Activated CD8-positive, alpha-beta T cell treated with anti-CD3 and anti-CD28 coated beads for 36 hours (primary cell): ENCODE data around the gene UPK3B. TPM values are rescaled to one million over a fixed set of nuclear protein-coding genes. Genes with fewer than 3 reads are reported as not detected.
A peak's percentile ranks its signal among the peaks of the same experiment; 100 is the strongest.
"Not testable (repeated sequence)": the region's sequence is repeated elsewhere in the genome, so short reads cannot be mapped to it uniquely, and the experiment has no call there.

Experiments
- ATAC-seq: fragments of 200-7000 bp; cut with Tn5 transposase; one replicate; pipeline ENCODE4 v1.10.0; 2021; ENCODE audit warnings: mild to moderate bottlenecking, moderate library complexity
- CTCF ChIA-PET: fragments of 350-600 bp; sonication (Branson Sonifier 250); formaldehyde crosslinking; loops from one replicate; lab custom pipeline; 2021; ENCODE audit warnings: antibody characterized with exemption; lab: Charles Lee
- POLR2A ChIA-PET: fragments of 350-600 bp; sonication (Branson Sonifier 250); formaldehyde crosslinking; loops from one replicate; lab custom pipeline; 2021; ENCODE audit warnings: antibody characterized with exemption; lab: Charles Lee
- DNase-seq: peaks from one replicate; pipeline ENCODE4 v3.0.0-alpha.2; 2020
- H3K27ac Mint-ChIP-seq: one replicate; pipeline ENCODE4 v1.8.0; 2021; ENCODE audit warnings: mild to moderate bottlenecking, mixed read lengths
- H3K27me3 Mint-ChIP-seq: one replicate; pipeline ENCODE4 v1.8.0; 2021; ENCODE audit warnings: mixed read lengths
- H3K36me3 Mint-ChIP-seq: one replicate; pipeline ENCODE4 v1.8.0; 2021; ENCODE audit warnings: low read depth, mixed read lengths
- H3K4me1 Mint-ChIP-seq: one replicate; pipeline ENCODE4 v1.8.0; 2021; ENCODE audit warnings: low read depth, mixed read lengths
- H3K4me3 Mint-ChIP-seq: one replicate; pipeline ENCODE4 v1.8.0; 2021; ENCODE audit warnings: mild to moderate bottlenecking, moderate library complexity, mixed read lengths
- H3K9me3 Mint-ChIP-seq: one replicate; pipeline ENCODE4 v1.8.0; 2021; ENCODE audit warnings: mixed read lengths
- intact Hi-C: fragments of 100-400 bp; cut with micrococcal nuclease; formaldehyde crosslinking; loops from one replicate; pipeline ENCODE4 v1.10.0; 2022
- total RNA-seq, 2 experiments: library from RNA; stranded (reverse); gene quantifications; one replicate each; pipeline ENCODE4 v1.2.3, GENCODE V29; 2021
- TF ChIP-seq, protein P1 (sequence below): fragments of 200-600 bp; IDR thresholded peaks from one replicate; pipeline ENCODE4 v1.8.0; 2022; ENCODE audit warnings: antibody characterized with exemption, mild to moderate bottlenecking

UPK3B gene
- under 1 TPM in 1 of 2 experiments, not detected in 1; 0.40 TPM for total RNA-seq

GRCh38 chr7:76509931-76510877 is at the start of gene UPK3B:
Gene UPK3B, plus strand, starts transcription at chr7:76510552. Its CDS starts 101 bp downstream, at chr7:76510653.
- Mint-ChIP-seq H3K36me3 (peaks cover 2% of the 10 kb centered on the region), H3K4me1 (no peaks in the 10 kb centered on the region), H3K27ac (no peak within 1 kb of the TSS), H3K27me3 (no peaks in the 10 kb centered on the region), H3K4me3 (no peak within 1 kb of the TSS), H3K9me3 (no peaks in the 10 kb centered on the region)
- DNase-seq (no peak), ATAC-seq (peak; percentile 58)
- ChIA-PET CTCF (no interaction called here), POLR2A (no interaction called here)
- TF ChIP-seq, protein P1, sequence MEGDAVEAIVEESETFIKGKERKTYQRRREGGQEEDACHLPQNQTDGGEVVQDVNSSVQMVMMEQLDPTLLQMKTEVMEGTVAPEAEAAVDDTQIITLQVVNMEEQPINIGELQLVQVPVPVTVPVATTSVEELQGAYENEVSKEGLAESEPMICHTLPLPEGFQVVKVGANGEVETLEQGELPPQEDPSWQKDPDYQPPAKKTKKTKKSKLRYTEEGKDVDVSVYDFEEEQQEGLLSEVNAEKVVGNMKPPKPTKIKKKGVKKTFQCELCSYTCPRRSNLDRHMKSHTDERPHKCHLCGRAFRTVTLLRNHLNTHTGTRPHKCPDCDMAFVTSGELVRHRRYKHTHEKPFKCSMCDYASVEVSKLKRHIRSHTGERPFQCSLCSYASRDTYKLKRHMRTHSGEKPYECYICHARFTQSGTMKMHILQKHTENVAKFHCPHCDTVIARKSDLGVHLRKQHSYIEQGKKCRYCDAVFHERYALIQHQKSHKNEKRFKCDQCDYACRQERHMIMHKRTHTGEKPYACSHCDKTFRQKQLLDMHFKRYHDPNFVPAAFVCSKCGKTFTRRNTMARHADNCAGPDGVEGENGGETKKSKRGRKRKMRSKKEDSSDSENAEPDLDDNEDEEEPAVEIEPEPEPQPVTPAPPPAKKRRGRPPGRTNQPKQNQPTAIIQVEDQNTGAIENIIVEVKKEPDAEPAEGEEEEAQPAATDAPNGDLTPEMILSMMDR = no peak
- intact Hi-C loops = no loop called here

GRCh38 chr7:76460767-76461166 is 49.6 kb upstream of the UPK3B start:
- DNase-seq, H3K9me3 Mint-ChIP-seq, POLR2A ChIA-PET, H3K27me3 Mint-ChIP-seq, H3K4me1 Mint-ChIP-seq, ATAC-seq, H3K27ac Mint-ChIP-seq, H3K36me3 Mint-ChIP-seq, intact Hi-C loops, CTCF ChIA-PET, H3K4me3 Mint-ChIP-seq: not testable (repeated sequence)

- POLR2A ChIA-PET, H3K27ac Mint-ChIP-seq, H3K27me3 Mint-ChIP-seq, H3K9me3 Mint-ChIP-seq, H3K36me3 Mint-ChIP-seq, intact Hi-C loops, H3K4me1 Mint-ChIP-seq, CTCF ChIA-PET: not testable (repeated sequence)
- DNase-seq (peak; percentile 39), ATAC-seq (peak; percentile 99)
- peak within 1 kb of the TSS; percentile 42 for H3K4me3 Mint-ChIP-seq
Observed at GRCh38 chr7:76461464-76462101, 48.8 kb upstream of the UPK3B start, which contains the start of gene DTX2. Gene DTX2, plus strand, starts transcription at chr7:76461709. Its CDS starts 18,801 bp downstream, at chr7:76480510.

GRCh38 chr7:76462271-76462882 is 48.0 kb upstream of the UPK3B start:
- CTCF ChIA-PET, H3K4me3 Mint-ChIP-seq, H3K4me1 Mint-ChIP-seq, H3K36me3 Mint-ChIP-seq, intact Hi-C loops, ATAC-seq, H3K27ac Mint-ChIP-seq, H3K27me3 Mint-ChIP-seq, DNase-seq, H3K9me3 Mint-ChIP-seq, POLR2A ChIA-PET: not testable (repeated sequence)

DNA sequence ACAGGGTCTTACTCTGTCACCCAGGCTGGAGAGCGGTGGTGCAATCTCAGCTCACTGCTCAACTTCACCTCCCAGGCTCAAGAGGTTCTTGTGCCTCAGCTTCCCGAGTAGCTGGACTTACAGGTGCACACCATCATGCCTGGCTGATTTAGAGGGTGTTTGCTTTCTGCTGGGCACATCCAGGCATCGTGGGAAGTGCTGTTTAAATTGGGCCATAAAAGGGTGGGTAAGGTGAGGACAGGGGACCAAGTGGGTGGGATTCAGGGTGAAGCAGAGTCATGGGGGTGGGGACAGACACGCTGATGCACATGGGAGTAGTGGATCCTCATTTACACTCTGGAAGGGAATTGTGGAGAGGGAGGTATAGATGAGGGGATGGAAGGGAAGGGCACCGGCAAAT is 45.4 kb upstream of the UPK3B start:
- POLR2A ChIA-PET, H3K4me1 Mint-ChIP-seq, H3K9me3 Mint-ChIP-seq, DNase-seq, intact Hi-C loops, H3K4me3 Mint-ChIP-seq, H3K36me3 Mint-ChIP-seq, H3K27me3 Mint-ChIP-seq, ATAC-seq, H3K27ac Mint-ChIP-seq, CTCF ChIA-PET: not testable (repeated sequence)

DNA sequence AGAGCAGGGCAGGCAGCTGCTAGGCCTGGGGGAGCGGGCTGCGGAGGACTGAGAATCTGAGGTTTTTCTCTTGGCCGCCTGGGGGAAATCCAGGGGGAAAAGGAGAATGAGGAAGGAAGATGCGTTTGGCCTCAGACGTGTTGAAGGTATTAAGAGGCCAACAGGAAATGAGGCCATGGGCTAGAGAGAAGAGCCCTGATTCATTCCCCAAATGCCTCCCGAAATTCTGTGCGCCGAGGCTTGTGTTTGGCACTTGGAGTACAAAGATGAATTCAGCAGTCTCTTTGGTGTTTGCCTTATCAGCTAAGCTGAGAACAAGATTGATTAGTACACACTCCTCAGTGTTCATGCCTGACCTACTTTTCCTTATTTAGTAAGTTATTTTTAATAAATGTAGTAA is 44.4 kb upstream of the UPK3B start:
- H3K27me3 Mint-ChIP-seq, ATAC-seq, H3K9me3 Mint-ChIP-seq, CTCF ChIA-PET, H3K27ac Mint-ChIP-seq, POLR2A ChIA-PET, intact Hi-C loops, DNase-seq, H3K4me3 Mint-ChIP-seq, H3K4me1 Mint-ChIP-seq, H3K36me3 Mint-ChIP-seq: not testable (repeated sequence)

DNA sequence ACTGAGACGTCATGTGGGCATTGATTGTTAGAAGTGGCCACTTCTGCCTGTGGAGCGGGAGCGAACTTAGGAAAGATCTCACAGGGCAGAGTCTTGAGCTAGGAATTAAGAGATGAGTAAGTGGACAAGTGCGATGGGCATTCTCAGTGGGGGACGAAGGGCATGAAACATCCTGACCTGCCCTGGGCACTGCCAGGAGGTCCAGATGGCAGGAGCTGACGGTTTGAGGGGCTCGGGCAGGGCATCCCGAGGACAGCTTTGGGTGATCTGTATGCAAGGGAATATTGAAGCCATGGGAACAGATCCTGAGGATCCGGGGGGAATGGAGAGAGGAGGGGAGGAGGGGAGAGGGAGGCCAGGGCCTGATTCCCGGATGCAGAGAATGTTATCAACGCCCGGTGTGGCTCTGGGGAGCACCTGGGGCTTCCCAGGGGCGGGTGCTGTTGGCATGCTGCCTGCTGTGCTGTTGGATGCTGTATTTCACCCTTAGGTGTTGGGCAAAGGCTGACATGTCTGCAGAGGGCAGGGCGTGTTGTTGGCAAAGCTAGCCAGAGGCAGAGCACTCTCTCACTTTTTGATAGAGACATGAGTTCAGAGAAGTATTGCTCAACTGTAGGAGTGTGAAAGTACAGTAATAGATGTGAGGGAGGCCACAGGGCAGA is 42.5 kb upstream of the UPK3B start:
- H3K4me3 Mint-ChIP-seq, H3K27me3 Mint-ChIP-seq, H3K9me3 Mint-ChIP-seq, H3K4me1 Mint-ChIP-seq, CTCF ChIA-PET, H3K27ac Mint-ChIP-seq, H3K36me3 Mint-ChIP-seq, DNase-seq, intact Hi-C loops, POLR2A ChIA-PET: not testable (repeated sequence)
- ATAC-seq = peak; percentile 39

DNA sequence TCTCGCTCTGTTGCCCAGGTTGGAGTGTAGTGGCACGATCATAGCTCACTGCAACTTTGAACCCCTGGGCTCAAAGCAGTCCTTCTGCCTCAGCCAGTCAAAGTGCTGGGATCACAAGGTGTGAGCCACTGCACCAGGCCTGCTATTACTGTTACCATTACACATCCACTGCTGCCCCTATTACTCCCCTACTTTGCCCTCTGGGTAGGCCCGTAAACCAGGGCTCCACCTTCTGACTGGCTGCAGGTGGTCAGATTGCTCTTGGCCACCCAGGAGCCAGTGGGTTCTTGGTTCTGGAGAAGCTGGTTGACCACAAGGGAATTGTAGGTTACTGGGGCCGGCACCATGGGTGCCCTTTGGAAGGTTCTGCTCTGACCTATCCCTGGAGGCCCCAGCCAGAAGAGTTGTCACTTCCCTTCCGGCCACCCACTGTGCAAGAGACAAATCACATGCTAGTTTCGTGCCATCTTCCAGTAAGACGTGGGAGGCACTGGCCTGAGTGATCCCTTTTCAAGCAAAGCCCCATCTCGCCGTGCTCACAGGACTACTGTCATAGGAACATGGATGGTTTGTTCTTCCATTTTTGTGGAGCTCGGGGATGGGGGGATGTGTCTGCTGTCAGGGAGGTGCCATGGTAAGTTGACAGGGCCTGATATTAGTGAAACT is 38.7 kb upstream of the UPK3B start:
- DNase-seq, intact Hi-C loops, H3K4me1 Mint-ChIP-seq, H3K36me3 Mint-ChIP-seq, H3K9me3 Mint-ChIP-seq, H3K4me3 Mint-ChIP-seq, H3K27me3 Mint-ChIP-seq, H3K27ac Mint-ChIP-seq, ATAC-seq, POLR2A ChIA-PET, CTCF ChIA-PET: not testable (repeated sequence)

GRCh38 chr7:76473097-76473496 is 37.3 kb upstream of the UPK3B start:
- H3K27ac Mint-ChIP-seq, H3K27me3 Mint-ChIP-seq, intact Hi-C loops, CTCF ChIA-PET, POLR2A ChIA-PET, H3K36me3 Mint-ChIP-seq, H3K9me3 Mint-ChIP-seq, DNase-seq, H3K4me3 Mint-ChIP-seq, H3K4me1 Mint-ChIP-seq, ATAC-seq: not testable (repeated sequence)

DNA sequence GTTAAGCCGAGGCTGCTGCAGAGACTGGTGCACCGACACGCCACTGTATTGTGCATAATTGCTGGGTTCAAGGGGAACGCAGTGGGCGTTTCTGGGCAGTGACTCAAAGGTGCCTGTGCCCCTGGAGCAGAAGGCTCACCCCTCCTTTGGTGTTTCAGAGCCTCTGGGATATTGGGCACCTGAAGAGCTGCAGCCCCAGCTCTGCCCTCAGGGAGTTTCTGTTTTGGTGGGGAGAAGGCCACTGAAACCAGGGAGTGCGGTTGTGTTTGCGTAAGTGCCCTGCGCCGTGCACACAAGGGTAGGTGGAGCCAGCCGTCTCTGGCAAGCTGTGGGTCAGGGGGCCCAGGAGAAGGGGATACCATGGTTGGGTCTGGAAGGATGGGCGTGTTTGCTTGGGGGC is 34.1 kb upstream of the UPK3B start:
- H3K4me1 Mint-ChIP-seq, H3K9me3 Mint-ChIP-seq, POLR2A ChIA-PET, H3K27me3 Mint-ChIP-seq, intact Hi-C loops, CTCF ChIA-PET, ATAC-seq, H3K4me3 Mint-ChIP-seq, DNase-seq, H3K36me3 Mint-ChIP-seq, H3K27ac Mint-ChIP-seq: not testable (repeated sequence)
